C4-2B (cell line): ENCODE measurements around the gene DOCK6.

ENCODE experiments used
- CTCF ChIP-seq: fragments of 450-650 bp; conservative IDR thresholded peaks from 2 replicates; pipeline ENCODE4 v1.5.1; 2017; ENCODE audit warnings: mild to moderate bottlenecking
- ZFX ChIP-seq: fragments of 450-650 bp; IDR thresholded peaks from 2 replicates; pipeline ENCODE4 v1.6.1; 2017

- no peak for TF ChIP-seq CTCF
- TF ChIP-seq ZFX = no peak
Observed at GRCh38 chr19:11260996-11261395, 1.3 kb downstream of the DOCK6 start.
